HFFc6 (cell line): ENCODE measurements around the gene AUTS2. TPM values are rescaled to one million over a fixed set of nuclear protein-coding genes. Genes with fewer than 3 reads are reported as not detected.

Experiments used
- DNase-seq: peaks from one replicate; pipeline ENCODE4 v3.0.0-alpha.2; 2018
- H3K27ac Mint-ChIP-seq: 2 replicates; pipeline ENCODE4 v1.8.0; 2020; ENCODE audit warnings: mild to moderate bottlenecking, mixed read lengths
- H3K27me3 Mint-ChIP-seq: 2 replicates; pipeline ENCODE4 v1.8.0; 2021; ENCODE audit warnings: mild to moderate bottlenecking, moderate library complexity, mixed read lengths; ENCODE audit not compliant: insufficient read depth
- H3K36me3 Mint-ChIP-seq: 2 replicates; pipeline ENCODE4 v1.8.0; 2021; ENCODE audit warnings: low read depth, mixed read lengths
- H3K4me1 Mint-ChIP-seq: 2 replicates; pipeline ENCODE4 v1.8.0; 2020; ENCODE audit warnings: low read depth, mixed read lengths
- H3K4me3 Mint-ChIP-seq: 2 replicates; pipeline ENCODE4 v1.8.0; 2020; ENCODE audit warnings: mild to moderate bottlenecking, moderate library complexity, mixed read lengths
- H3K9me3 Mint-ChIP-seq: 2 replicates; pipeline ENCODE4 v1.8.0; 2020; ENCODE audit warnings: mild to moderate bottlenecking, mixed read lengths
- total RNA-seq, 6 experiments: library from RNA; stranded (reverse); fragmentation: NEBNext Ultra II Directional; extraction: Animal tissue kit (Norgen Biotek cat#: 25700); gene quantifications; 2 replicates in 1 of 6; 3 replicates in 5 of 6; pipeline ENCODE4 v1.2.3, GENCODE V29; 2021
- TF ChIP-seq, protein P1 (sequence below): fragments of 200-600 bp; sonication (generic); IDR thresholded peaks from 2 replicates; pipeline ENCODE4 v1.5.0; 2021; ENCODE audit warnings: antibody characterized with exemption, mild to moderate bottlenecking

AUTS2 gene
- total RNA-seq, 6 experiments from 2014 or later, result 0.02 to 0.19 (median 0.16) TPM; not detected in 2

GRCh38 chr7:70383066-70383782 is 784.9 kb downstream of the AUTS2 start:
- peaks cover 40% of the 10 kb centered on the region for H3K9me3 Mint-ChIP-seq
- H3K27me3 Mint-ChIP-seq, result no peaks in the 10 kb centered on the region
- H3K4me3 Mint-ChIP-seq, result no peak overlapping the region
- no peaks in the 10 kb centered on the region for H3K36me3 Mint-ChIP-seq
- no peak for DNase-seq
- no peaks in the 10 kb centered on the region for H3K4me1 Mint-ChIP-seq
- TF ChIP-seq, protein P1, sequence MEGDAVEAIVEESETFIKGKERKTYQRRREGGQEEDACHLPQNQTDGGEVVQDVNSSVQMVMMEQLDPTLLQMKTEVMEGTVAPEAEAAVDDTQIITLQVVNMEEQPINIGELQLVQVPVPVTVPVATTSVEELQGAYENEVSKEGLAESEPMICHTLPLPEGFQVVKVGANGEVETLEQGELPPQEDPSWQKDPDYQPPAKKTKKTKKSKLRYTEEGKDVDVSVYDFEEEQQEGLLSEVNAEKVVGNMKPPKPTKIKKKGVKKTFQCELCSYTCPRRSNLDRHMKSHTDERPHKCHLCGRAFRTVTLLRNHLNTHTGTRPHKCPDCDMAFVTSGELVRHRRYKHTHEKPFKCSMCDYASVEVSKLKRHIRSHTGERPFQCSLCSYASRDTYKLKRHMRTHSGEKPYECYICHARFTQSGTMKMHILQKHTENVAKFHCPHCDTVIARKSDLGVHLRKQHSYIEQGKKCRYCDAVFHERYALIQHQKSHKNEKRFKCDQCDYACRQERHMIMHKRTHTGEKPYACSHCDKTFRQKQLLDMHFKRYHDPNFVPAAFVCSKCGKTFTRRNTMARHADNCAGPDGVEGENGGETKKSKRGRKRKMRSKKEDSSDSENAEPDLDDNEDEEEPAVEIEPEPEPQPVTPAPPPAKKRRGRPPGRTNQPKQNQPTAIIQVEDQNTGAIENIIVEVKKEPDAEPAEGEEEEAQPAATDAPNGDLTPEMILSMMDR, result no peak
- no peak overlapping the region for H3K27ac Mint-ChIP-seq

GRCh38 chr7:70384024-70384423 is 785.7 kb downstream of the AUTS2 start:
- Mint-ChIP-seq H3K27me3 (no peaks in the 10 kb centered on the region), H3K9me3 (peaks cover 46% of the 10 kb centered on the region), H3K4me1 (no peaks in the 10 kb centered on the region), H3K27ac (no peak overlapping the region), H3K4me3 (no peak overlapping the region), H3K36me3 (no peaks in the 10 kb centered on the region)
- TF ChIP-seq, protein P1, result no peak
- no peak for DNase-seq

- H3K27ac Mint-ChIP-seq, result no peak overlapping the region
- H3K9me3 Mint-ChIP-seq, result peaks cover 45% of the 10 kb centered on the region
- no peak for DNase-seq
Observed at GRCh38 chr7:70384891-70385290, 786.6 kb downstream of the AUTS2 start.

DNA sequence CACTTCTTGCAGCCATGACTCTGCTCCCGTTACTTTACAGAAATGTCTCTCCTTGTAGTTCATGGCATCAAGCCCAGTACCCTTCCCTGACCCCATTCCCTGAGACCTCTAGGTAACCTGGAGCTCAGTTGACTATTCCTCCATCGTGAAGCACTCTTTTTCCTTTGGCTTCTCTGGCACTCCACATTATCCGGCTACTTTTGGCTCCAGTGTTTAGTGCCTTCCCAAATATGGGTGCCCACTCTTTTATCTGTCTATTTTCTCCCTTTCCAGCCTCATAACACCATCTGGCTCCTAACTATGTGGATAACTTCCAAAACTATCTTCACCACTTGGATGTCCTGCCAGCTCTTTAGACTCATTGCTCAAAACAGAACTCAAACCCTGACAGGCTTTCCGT is 788.9 kb downstream of the AUTS2 start:
- Mint-ChIP-seq H3K36me3 (no peaks in the 10 kb centered on the region; the same call in 1 of the 2 replicates), H3K27ac (no peak overlapping the region)
- TF ChIP-seq, protein P1, result no peak

More at GRCh38 chr7:70384891-70385290, 786.6 kb downstream of the AUTS2 start:
- H3K36me3 Mint-ChIP-seq, result no peaks in the 10 kb centered on the region
- TF ChIP-seq, protein P1, result no peak
- H3K4me3 Mint-ChIP-seq, result no peak overlapping the region
- no peaks in the 10 kb centered on the region for H3K27me3 Mint-ChIP-seq
- H3K4me1 Mint-ChIP-seq, result no peaks in the 10 kb centered on the region

GRCh38 chr7:70389531-70390151 is 791.4 kb downstream of the AUTS2 start:
- TF ChIP-seq, protein P1, result no peak
- no peaks in the 10 kb centered on the region; the same call in 1 of the 2 replicates for H3K36me3 Mint-ChIP-seq
- no peaks in the 10 kb centered on the region for H3K27me3 Mint-ChIP-seq
- no peak overlapping the region for H3K4me3 Mint-ChIP-seq
- H3K27ac Mint-ChIP-seq, result no peak overlapping the region
- H3K9me3 Mint-ChIP-seq, result peaks cover 43% of the 10 kb centered on the region
- H3K4me1 Mint-ChIP-seq, result no peaks in the 10 kb centered on the region
- DNase-seq, result no peak

More for the DNA sequence above, 788.9 kb downstream of the AUTS2 start:
- no peaks in the 10 kb centered on the region for H3K4me1 Mint-ChIP-seq
- no peaks in the 10 kb centered on the region for H3K27me3 Mint-ChIP-seq
- no peak overlapping the region for H3K4me3 Mint-ChIP-seq
- H3K9me3 Mint-ChIP-seq, result peaks cover 50% of the 10 kb centered on the region
- no peak for DNase-seq
